T-helper 22 cell (primary cell): ENCODE measurements around the gene DCTN3.

Source experiments
- DNase-seq: peaks from one replicate; pipeline ENCODE4 v3.0.0-alpha.2; 2020; ENCODE audit warnings: low read depth

The DCTN3 gene

DNA sequence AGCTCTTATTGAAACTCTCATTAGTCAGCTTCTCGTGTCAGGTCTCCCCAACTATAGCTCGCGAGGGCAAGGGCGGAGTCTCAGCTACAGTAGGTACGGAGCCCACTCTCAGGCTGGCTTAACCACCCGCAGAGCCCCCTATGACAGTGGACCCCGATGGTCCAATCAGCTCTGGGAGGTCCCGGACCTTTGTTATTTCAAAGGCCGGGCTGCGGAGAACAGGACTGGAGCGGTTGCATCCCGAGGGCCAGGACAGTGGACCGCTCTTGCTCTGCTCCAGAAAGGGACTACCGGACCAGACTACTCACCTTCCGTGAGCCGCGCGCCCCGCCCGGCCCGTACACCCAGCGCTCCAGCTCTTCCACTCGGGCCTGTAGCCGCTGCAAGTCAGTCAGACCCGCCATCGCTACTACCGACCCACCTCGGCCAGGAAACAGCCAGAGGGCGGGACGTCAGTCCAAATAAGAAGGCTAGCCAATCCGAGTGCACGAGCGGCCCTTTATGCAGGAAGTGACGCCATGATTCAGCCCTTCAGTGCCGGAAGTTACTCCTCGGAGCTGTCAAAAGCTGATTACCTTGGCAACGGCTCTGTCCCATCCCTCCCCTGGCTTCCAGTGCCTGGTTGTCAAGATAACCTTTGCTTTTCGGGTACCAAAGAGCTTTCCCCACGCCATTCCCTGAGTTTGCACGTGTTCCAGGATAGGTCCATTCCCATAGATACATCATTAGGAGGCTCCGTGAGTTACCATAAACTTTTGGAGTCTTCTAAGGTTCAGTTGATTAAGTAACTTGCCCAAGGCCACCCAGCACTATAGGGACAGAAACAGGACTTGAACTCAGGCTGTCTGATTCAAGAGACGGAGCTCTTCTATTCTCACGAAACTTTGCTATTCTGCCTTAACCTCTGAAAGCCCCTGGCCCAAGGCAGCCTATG lies at the start of gene DCTN3:
Gene DCTN3, minus strand, starts transcription at position 435 of the 934 bp plus-strand sequence. Its CDS starts 31 bp downstream, at position 404.
- peak; percentile 86 for DNase-seq

DNA sequence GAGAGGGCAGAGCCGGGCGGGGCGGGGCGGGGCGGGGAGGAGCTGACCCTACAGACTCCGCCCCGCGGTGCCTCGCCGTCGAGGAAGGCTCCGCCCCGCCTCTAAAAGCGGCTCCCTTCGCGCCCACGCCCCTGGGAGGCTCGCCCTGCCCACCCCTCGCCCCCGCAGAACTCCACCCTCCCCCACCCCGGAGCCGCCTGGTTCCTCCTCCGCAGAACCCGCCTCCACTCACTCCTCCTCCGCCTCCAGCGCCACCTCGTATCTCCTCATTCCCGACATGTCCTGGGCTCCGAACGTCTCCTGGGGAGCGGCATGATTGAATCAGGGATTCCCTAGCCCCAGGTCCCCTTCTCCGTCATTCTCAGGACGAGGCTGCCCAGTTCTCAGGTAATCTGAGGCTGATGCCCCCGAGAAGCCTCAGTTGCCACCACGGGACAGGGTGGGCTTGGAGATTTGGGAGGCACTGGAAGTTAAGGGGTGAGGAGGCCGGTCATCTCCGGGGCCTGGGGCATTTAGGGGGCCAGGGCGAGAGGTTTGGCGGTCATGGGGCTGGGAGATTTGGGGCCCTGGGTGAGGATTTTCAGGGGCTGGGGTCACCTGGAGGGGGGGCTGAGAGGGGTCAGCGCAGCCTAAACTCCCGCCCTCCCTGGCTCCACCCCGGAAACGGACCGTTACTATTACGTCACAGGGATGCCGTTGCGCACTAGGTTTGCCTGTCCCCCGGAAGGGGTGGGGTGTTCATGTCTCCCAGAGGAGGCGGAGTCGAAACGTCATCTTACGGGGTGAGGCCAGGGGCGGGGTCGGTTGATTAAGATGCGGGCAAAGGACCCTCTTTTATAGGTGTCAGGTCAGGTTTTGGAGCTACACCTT lies 45.3 kb upstream of the DCTN3 start:
- peak; percentile 85 for DNase-seq

DNA sequence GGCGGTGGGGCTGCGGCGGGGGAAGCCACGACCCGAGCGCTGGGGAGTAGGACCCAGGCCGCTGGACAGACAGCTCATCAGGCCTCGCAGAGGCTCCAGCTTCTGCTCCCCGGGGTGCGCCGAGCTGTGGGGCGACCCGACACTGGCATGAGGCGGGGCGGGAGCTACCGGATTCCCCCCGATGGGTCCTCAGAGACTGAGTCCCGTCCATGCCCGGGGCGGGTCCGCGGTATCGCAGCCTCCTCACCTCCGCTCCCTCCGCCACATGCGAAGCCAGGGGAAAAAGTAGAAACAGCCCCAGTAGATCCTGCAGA lies 44.7 kb upstream of the DCTN3 start:
- no peak for DNase-seq

DNA sequence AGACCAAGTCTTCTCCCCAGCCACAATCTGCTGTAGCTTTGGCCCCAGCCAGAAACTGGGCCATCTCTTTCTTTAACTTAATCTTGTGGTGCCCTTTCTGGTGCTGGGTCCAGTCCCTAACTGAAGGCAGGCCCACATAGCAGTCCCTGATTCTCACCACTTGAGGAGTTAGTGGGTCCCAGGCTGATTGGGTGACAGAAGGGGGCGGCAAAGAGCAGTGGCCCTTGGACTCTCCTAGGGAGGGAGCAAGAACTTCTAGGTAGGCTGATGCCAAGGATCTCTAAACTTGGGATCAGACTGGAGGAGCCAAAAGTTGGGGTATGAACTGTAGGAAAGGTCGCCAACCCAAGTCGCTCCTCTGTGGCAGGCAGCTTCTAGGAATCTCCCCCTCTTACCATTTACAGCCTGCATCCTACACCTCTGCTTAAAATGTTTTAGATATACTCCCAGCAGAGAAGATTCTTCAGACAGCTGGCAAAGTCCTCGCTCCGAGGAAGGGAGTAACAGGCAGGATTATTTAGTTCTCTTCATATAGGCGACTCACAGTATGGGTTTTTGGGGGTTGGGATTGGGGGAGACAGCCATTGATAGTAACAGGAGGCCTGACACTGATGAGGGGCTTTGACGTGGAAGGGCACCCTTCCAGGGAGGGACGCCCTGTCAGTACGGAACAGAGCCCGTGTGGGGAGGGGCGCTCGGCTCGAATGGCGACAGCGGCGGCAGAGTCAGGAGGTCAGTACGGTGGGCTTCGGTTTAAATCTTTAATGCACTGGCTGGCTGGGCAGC lies 44.2 kb upstream of the DCTN3 start:
- peak; percentile 53 for DNase-seq

DNA sequence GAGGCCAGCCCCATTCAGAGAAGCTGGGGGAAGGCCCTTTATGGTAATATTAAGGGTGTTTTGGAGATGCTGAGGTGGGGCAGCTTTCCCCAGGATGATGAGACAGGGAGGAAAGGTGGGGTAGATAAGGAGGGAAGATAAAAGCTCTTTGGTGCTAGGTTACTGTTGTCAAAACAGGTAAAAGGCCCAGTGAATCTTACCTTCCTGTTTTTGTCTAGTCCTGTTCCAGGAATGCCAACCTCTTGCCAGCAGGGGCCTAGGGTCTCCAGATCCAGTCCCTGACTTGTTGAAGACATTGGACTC lies 43.0 kb upstream of the DCTN3 start:
- DNase-seq: no peak

DNA sequence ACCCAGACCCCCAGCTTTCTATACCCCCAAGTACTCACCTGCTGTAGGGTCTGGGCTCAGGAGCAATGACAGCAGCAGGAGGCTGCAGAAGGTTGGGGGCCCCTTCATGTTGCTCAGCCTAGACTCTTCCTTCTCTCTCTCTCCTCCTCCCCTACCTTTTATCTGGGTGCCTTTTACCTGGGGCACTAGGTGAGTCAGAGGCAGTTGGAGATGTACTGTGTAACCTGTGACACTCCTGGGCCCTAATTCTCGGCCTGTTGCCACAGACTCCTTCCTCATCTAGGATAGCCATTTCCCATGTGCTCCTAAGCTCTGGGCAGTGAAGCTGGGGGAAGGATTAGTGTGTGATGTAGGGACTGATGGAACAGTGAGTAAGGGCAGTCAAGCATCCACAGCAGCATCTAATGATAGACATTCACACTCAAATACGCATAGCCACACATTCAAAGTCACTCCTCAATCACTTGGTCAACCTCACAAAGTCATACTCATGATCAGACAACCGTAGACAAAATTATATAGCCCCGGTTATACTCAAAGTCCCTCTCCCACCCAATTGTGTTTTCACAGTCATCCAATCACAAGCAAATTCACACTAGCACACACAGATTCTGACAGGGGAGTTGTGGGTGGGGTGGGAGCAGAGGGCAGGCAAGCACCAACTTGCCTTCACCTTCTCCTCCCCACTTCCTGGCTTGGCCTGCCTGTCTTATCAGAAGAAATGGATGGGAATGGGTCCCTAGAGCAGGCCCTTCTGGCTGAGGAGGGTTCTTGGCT lies 42.4 kb upstream of the DCTN3 start, which contains the start of gene CCL27:
Gene CCL27, minus strand, starts transcription at position 132 of the 777 bp plus-strand sequence. Its CDS starts 24 bp downstream, at position 108.
- DNase-seq: peak; percentile 30

DNA sequence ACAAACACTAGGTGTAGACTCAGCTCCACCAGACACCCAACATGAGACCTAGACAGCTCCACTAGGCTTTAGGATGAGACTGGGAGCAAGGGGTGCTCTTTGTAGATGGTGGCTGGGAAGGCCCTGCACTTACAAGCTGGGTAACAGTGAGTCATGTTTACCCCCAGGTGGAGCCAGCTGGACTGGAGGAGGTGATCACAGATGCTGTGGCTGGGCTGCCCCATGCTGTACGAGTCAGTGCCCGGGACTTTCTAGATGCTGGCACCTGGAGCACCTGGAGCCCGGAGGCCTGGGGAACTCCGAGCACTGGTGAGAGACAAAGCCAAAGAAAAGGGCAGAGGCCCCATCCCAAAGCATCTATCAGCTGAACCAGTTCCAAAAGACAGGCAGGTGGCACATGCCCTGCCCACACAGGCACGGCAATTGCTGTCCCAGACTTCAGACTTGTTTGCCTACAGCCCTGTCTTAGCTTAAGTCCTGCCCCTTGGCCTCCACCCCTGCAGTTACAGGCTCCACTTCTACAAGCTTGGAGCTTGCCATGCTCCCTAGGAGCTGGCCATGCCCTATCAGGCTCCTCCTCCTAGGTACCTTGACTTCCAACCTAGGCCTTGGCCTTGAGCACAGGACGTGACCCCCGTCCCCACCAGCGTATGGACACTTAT lies 39.4 kb upstream of the DCTN3 start:
- no peak for DNase-seq

DNA sequence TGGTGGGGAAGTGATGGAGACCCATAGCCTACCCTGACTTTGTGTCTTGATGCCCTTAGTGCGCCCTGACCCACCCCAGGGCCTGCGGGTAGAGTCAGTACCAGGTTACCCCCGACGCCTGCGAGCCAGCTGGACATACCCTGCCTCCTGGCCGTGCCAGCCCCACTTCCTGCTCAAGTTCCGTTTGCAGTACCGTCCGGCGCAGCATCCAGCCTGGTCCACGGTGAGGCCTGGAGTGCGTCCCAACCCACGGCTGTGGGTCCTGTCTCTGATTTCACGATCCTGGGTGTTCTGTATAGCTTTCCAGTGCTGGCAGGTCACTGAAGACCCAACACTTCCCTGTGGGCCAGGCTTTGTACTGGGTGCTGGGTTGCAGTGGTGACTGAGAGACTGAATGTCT lies 38.2 kb upstream of the DCTN3 start:
- DNase-seq: no peak

DNA sequence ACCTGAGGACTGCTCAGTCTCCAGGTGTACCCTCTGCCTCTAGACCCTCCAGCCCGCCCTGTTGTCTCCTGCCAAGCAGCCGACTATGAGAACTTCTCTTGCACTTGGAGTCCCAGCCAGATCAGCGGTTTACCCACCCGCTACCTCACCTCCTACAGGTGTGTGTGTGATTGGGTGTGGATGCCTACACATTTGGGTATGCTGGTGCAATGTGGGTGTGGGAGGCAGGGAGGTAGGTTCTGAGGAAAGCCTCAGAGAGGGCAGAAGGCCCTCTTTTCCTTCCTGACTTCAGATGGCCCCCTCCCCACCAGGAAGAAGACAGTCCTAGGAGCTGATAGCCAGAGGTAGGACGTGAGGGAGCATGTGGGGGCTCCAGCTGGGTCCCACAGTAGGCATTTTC lies 36.7 kb upstream of the DCTN3 start:
- DNase-seq: no peak

DNA sequence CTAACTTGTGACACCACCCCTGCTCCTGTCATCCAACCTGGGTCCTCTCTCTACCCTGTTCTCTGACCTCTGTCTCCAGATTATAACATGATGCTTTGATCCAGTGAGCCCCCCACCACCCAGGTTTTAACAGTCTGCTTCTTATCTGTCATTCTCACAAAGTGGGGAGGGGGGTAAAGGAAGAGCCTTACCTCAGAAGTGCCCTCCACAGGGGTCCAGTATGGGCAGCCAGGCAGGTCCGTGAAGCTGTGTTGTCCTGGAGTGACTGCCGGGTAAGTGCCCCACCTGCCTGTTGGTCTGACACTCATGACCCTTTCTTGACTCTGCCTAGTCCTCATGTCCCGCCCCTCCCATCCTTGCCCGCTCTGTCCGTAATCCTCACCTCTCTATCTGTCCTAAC lies 35.1 kb upstream of the DCTN3 start:
- DNase-seq: no peak

DNA sequence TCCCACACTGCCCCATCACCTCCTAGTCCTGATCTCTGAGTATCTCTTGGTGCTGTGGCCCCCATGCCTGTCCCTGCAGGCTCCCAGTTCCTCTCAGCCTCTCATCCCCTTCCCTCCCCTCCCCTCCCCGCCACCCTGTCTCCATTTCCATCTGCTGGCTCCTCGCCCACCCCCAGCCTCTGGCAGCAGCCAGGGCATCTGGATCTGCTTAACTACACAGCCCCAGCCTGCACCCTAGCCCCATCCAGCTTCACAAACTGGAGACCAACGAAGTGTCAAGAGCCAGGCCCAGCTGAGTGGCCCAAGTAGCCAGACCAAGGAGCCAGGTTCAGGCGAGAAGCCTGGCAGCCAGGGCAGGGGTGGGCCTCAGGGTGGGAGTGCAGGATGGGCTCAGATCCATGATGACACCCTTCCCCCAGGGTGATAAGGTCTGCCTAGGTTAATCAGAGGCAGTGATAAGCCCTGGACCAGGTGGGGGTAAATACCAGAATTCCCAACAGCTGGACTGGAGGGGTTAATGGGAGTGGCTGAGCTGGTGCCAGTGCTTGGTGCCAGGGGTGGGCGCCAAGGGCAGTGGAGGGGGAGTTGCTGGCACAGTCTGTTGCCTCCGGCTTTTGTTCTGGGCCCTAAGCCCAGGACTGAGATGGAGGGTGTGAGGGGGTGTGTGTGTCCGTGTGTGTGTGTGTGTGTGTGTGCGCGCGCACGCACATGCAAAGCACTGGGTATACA lies 34.2 kb upstream of the DCTN3 start:
- DNase-seq: no peak

DNA sequence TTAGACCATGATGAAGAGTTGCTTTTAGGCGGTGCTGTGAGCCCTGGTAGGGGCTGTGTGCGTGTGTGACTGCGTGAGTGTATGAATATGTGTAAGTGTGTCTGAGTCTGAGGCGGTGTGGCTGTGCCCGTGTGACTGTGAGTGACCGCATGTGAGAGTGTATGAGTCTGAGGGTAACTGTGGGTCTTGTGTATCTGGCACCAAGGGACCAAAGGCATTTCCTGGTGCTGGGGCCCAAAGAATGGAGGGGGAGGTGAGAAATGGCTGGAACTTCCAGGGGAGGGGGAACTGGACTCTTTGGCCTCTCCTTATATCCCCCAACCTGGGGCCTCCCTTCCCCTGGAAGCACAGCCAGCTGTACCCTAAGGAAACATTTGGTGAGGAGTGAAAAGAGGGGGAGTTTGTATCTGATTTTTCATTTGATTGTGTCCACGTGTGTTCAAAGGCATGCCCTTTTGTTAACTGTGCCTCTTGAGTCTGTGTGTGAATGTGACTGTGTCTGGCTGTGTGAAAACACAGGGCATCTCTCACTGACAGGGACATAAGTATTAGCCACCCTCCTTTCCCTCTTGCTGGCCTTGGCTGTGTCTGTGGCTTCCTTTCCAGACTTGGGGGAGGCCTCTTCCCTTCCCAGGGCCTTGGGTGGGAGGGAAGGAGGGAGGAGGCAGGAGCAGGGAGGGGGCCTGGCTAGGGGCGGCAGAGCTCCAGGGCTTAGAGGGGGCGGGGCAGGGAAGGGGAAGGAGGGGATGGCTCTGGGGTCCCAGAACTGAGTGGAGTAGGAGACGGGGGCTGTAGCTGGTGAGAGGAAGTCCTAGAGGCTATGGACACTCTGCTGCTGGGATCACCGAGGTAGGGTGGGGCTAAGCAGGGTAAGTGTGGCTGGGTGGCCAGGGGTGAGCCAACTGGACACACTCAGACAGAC lies 33.1 kb upstream of the DCTN3 start:
- DNase-seq: no peak

DNA sequence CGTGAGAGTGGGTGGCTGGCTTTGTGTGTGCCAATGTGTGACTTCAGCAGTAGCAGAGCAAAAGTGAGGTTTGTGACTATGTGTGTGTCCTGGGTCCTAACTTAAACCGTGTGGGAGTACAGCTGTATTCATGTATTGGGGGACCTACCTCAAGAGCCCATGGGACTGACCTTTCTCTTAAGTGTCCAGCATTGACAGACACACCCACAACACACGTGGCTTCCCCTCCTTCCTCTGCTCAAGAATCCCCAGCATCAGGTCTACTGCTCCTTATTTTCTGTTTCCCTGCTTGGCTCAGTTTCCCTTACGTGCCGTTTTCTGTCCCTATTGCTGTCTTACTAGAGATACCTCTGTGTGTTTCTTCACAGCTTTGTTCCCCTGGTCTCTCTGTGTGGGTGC lies 32.3 kb upstream of the DCTN3 start:
- DNase-seq: no peak

DNA sequence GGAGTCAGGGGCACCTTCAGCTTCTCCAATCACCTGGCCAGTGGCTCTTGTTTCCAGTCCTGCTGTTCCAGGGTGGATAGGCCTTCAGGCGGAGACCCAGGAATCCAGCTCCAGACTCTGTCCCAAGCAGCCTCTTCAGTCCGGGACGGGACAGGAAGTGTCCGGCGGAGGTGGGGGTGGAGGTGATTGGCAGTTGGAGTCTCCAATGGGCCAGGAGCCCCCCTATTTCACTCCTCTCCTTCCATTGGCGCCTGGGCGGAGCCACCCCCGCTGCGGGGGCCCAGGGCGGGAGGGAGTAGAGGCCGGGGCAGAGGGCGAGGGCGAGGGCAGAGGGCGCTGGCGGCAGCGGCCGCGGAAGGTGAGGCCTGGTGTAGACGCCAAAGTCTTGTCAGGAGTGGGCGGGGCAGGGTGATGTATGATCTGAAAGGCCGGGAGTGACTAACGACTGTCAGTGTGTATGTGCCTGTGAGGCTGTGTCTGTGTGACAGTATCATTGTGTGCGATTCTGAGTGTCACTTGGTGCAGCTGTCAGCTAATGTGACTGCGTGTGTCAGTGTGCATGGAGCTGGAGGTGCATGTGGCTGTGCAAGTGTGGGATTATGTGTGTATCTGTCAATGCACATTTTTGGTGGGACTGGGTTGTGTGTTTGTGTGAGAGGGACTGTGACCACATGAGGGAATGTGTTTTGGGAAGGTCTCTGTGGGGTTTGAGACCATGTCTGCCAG lies 31.7 kb upstream of the DCTN3 start, which contains the start of gene IL11RA:
Gene IL11RA, plus strand, starts transcription at position 310 of the 726 bp plus-strand sequence. CDS start 3,033 bp downstream, outside the sequence.
- DNase-seq: no peak

DNA sequence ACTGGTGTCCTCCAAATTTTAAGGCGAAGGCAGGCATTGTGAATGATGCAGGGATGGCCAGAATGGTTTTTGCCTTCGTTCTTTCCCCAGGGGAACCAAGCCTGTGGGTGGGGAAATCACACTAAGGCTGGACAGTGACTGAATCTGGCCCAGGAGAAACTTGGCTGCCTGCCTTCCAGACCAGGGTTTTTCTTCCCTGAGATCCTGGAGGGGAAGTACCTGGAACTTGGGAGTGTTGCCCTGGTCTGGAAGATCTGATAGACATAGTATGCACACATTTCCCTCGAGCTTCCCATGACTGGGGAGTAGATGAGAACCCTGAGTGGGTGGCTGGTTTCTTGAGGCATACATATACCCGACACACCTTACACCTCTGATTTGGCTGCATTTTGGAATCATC lies 31.0 kb upstream of the DCTN3 start:
- DNase-seq: no peak

DNA sequence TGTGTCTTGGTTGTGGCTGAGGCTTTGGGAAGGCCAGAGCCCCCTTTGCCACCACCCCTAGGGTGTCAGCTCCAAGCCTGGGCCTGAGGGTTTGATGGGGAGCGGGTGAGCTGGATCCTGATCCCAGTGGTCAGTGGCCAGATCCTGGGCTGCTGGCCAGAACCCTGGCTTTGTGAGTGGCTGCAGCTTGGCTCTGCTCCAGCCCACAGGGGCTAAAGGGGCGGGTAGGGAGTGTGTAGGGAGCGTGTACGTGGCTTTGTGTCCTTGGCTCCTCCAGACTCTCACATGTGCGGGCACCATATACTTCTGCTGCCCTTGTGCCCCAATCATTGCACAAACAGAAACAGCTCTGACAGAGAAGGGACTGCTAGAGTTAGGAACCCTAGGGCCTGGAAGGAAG lies 30.5 kb upstream of the DCTN3 start:
- DNase-seq: no peak

DNA sequence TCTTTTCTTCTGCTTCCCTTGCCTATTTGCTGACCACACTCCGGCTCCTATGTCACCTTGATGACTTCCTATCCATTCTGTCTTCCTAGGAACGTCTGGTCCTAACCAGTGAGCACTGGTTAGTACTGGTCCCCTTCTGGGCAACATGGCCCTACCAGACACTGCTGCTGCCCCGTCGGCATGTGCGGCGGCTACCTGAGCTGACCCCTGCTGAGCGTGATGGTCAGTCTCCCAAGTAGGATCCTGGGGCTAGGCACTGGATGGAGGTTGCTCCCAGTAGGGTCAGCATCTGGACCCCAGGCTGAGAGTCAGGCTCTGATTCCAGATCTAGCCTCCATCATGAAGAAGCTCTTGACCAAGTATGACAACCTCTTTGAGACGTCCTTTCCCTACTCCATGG lies 28.4 kb upstream of the DCTN3 start:
- DNase-seq: no peak

DNA sequence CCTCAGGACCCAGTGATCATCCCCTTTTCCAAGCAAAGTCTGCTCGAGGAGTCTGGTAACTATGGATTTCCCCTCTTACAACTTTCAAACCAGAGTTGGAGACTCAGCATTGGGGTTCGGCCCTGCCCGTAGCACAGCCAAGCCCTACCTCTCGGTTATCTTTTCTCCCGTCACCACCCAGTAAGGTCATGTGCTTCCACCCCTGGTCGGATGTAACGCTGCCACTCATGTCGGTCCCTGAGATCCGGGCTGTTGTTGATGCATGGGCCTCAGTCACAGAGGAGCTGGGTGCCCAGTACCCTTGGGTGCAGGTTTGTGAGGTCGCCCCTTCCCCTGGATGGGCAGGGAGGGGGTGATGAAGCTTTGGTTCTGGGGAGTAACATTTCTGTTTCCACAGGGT lies 27.4 kb upstream of the DCTN3 start:
- DNase-seq: no peak

DNA sequence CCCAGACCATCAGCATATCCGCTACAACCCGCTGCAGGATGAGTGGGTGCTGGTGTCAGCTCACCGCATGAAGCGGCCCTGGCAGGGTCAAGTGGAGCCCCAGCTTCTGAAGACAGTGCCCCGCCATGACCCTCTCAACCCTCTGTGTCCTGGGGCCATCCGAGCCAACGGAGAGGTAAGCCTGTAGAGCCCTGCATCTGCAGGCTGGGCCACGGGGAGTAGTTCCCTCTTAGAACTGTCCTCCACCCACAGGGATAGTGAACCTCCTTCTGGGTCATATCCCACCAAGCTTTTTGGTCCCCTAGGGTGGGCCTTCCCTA lies 26.7 kb upstream of the DCTN3 start:
- DNase-seq: no peak
